Neural progenitor cell (in vitro differentiated cells): ENCODE measurements around the gene TAC4.

Source experiments
- EZH2 ChIP-seq: fragments of 200-600 bp; sonication (generic); IDR thresholded peaks from 2 replicates; pipeline ENCODE4 v1.6.1; 2017; ENCODE audit warnings: antibody characterized with exemption, mild to moderate bottlenecking, moderate library complexity
- EZH2phosphoT487 ChIP-seq: fragments of 200-600 bp; sonication (generic); IDR thresholded peaks from 2 replicates; pipeline ENCODE4 v1.6.1; 2017; ENCODE audit warnings: antibody characterized with exemption
- TF ChIP-seq, protein P1 (sequence below): fragments of 200-600 bp; sonication (generic); IDR thresholded peaks from 2 replicates; pipeline ENCODE4 v1.5.1; 2017; ENCODE audit warnings: antibody characterized with exemption, mild to moderate bottlenecking

DNA sequence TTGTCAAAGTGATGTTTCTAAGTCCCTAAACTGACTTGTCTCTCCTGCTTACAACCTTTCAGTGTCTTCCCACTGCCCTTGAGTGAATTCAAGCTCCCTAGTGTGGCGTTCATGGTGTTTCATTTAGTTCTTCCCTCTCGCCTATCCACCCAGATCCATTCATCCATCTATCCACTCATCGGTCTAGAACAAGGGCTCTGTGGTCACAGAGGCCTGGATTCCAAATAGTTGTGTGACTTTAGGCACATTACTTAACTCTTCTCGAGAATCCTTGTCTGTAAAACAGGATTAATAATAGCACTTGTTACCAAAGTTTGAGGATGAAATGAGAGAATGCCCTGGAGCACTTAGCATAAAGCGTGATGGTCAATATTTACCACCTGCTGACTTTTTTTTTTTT, 870 bp upstream of the TAC4 start:
- TF ChIP-seq, protein P1, sequence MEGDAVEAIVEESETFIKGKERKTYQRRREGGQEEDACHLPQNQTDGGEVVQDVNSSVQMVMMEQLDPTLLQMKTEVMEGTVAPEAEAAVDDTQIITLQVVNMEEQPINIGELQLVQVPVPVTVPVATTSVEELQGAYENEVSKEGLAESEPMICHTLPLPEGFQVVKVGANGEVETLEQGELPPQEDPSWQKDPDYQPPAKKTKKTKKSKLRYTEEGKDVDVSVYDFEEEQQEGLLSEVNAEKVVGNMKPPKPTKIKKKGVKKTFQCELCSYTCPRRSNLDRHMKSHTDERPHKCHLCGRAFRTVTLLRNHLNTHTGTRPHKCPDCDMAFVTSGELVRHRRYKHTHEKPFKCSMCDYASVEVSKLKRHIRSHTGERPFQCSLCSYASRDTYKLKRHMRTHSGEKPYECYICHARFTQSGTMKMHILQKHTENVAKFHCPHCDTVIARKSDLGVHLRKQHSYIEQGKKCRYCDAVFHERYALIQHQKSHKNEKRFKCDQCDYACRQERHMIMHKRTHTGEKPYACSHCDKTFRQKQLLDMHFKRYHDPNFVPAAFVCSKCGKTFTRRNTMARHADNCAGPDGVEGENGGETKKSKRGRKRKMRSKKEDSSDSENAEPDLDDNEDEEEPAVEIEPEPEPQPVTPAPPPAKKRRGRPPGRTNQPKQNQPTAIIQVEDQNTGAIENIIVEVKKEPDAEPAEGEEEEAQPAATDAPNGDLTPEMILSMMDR: no peak
- no peak for TF ChIP-seq EZH2
- TF ChIP-seq EZH2phosphoT487: no peak
